Activated gamma-delta T cell treated with anti-CD3 and anti-CD28 coated beads, Interleukin-2, amount 50 U/mL, for 16 hours (primary cell): ENCODE results near the gene PITPNB.

Experiments
- DNase-seq: peaks from one replicate; pipeline ENCODE4 v3.0.0-alpha.2; 2020; ENCODE audit warnings: low read depth

The PITPNB gene

GRCh38 chr22:27919222-27919941 is at the start of gene PITPNB:
Gene PITPNB, minus strand, starts transcription at chr22:27919256. Its CDS starts 65 bp downstream, at chr22:27919191.
- DNase-seq, result peak; percentile 97

GRCh38 chr22:27966168-27967064 is 47.4 kb upstream of the PITPNB start:
- no peak for DNase-seq

- no peak for DNase-seq
These were observed 43.4 kb upstream of the PITPNB start for GRCh38 chr22:27962268-27963044.

GRCh38 chr22:27961680-27962079 is 42.6 kb upstream of the PITPNB start:
- DNase-seq, result no peak

- no peak for DNase-seq
These were observed 42.1 kb upstream of the PITPNB start for GRCh38 chr22:27961182-27961581.

- DNase-seq, result no peak
These were observed 40.5 kb upstream of the PITPNB start for GRCh38 chr22:27959335-27960090.

GRCh38 chr22:27952779-27953178 is 33.7 kb upstream of the PITPNB start:
- DNase-seq, result no peak

- DNase-seq, result no peak
These were observed 33.0 kb upstream of the PITPNB start for GRCh38 chr22:27952091-27952490.

GRCh38 chr22:27949421-27949820 is 30.4 kb upstream of the PITPNB start:
- no peak for DNase-seq

GRCh38 chr22:27948569-27948968 is 29.5 kb upstream of the PITPNB start:
- DNase-seq, result no peak

- DNase-seq, result no peak
These were observed 28.4 kb upstream of the PITPNB start for GRCh38 chr22:27947448-27947847.

- no peak for DNase-seq
These were observed 22.1 kb upstream of the PITPNB start for GRCh38 chr22:27941143-27941542.

- DNase-seq, result no peak
These were observed 18.4 kb upstream of the PITPNB start for GRCh38 chr22:27937453-27937852.

GRCh38 chr22:27935897-27936296 is 16.8 kb upstream of the PITPNB start:
- DNase-seq, result no peak

- no peak for DNase-seq
These were observed 15.0 kb upstream of the PITPNB start for GRCh38 chr22:27934069-27934468.

GRCh38 chr22:27933186-27933983 is 14.3 kb upstream of the PITPNB start:
- no peak for DNase-seq

- DNase-seq, result no peak
These were observed 11.4 kb upstream of the PITPNB start for GRCh38 chr22:27930331-27931060.

GRCh38 chr22:27927608-27928007 is 8.6 kb upstream of the PITPNB start:
- no peak for DNase-seq

GRCh38 chr22:27925331-27925730 is 6.3 kb upstream of the PITPNB start:
- no peak for DNase-seq
